AG09309 (cell line): Measurements from ENCODE around the gene RBBP9.
"Not testable (repeated sequence)": the region's sequence is repeated elsewhere in the genome, so short reads cannot be mapped to it uniquely, and the experiment has no call there.

Experiments
- DNase-seq: peaks from one replicate; pipeline ENCODE4 v3.0.0-alpha.2; 2010; ENCODE audit warnings: low read depth
- H3K4me3 ChIP-seq: 2 replicates; pipeline ENCODE4 v1.5.1; 2011; ENCODE audit warnings: mild to moderate bottlenecking, low read depth, low read length, moderate library complexity; ENCODE audit not compliant: control insufficient read depth
- TF ChIP-seq, protein P1 (sequence below): IDR thresholded peaks from 2 replicates; pipeline ENCODE4 v1.5.1; 2011; ENCODE audit warnings: mild to moderate bottlenecking, low read depth, low read length, inconsistent platforms; ENCODE audit not compliant: insufficient read depth, control insufficient read depth; ENCODE audit errors: missing control alignments

Gene RBBP9

GRCh38 chr20:18507218-18508191 lies 10.5 kb upstream of the RBBP9 start, which contains the start of gene SEC23B:
Gene SEC23B, plus strand, starts transcription at chr20:18507940. Its CDS starts 2,896 bp downstream, at chr20:18510836.
- TF ChIP-seq, protein P1, sequence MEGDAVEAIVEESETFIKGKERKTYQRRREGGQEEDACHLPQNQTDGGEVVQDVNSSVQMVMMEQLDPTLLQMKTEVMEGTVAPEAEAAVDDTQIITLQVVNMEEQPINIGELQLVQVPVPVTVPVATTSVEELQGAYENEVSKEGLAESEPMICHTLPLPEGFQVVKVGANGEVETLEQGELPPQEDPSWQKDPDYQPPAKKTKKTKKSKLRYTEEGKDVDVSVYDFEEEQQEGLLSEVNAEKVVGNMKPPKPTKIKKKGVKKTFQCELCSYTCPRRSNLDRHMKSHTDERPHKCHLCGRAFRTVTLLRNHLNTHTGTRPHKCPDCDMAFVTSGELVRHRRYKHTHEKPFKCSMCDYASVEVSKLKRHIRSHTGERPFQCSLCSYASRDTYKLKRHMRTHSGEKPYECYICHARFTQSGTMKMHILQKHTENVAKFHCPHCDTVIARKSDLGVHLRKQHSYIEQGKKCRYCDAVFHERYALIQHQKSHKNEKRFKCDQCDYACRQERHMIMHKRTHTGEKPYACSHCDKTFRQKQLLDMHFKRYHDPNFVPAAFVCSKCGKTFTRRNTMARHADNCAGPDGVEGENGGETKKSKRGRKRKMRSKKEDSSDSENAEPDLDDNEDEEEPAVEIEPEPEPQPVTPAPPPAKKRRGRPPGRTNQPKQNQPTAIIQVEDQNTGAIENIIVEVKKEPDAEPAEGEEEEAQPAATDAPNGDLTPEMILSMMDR = no peak
- peak; percentile 86 for DNase-seq
- peak within 1 kb of the TSS; percentile 95 for H3K4me3 ChIP-seq

- TF ChIP-seq, protein P1 = no peak
- H3K4me3 ChIP-seq = peak overlapping the region; percentile 95
Observed at GRCh38 chr20:18506744-18507143, 9.7 kb upstream of the RBBP9 start.

GRCh38 chr20:18504479-18505060 lies 7.5 kb upstream of the RBBP9 start:
- no peak overlapping the region for H3K4me3 ChIP-seq
- no peak for DNase-seq
- TF ChIP-seq, protein P1 = no peak

More at GRCh38 chr20:18506744-18507143, 9.7 kb upstream of the RBBP9 start:
- no peak for DNase-seq

DNA sequence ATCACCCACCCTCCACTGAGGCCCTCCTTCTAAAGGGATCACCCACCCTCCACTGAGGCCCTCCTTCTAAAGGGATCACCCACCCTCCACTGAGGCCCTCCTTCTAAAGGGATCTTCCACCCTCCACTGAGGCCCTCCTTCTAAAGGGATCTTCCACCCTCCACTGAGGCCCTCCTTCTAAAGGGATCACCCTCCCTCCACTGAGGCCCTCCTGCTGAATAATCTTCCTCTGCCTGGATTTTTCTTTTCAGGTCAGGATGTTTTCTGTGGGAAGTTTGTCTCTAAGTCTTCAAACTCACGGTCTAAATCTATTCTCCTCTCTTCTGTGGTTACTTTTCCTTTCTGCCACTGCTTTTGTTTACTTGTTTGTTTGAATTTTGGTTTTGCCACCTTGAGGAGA lies 4.6 kb upstream of the RBBP9 start:
- H3K4me3 ChIP-seq, DNase-seq: not testable (repeated sequence)

- H3K4me3 ChIP-seq = no peak overlapping the region
- TF ChIP-seq, protein P1 = no peak
- DNase-seq = no peak
Observed at GRCh38 chr20:18497603-18498002, 578 bp upstream of the RBBP9 start.

DNA sequence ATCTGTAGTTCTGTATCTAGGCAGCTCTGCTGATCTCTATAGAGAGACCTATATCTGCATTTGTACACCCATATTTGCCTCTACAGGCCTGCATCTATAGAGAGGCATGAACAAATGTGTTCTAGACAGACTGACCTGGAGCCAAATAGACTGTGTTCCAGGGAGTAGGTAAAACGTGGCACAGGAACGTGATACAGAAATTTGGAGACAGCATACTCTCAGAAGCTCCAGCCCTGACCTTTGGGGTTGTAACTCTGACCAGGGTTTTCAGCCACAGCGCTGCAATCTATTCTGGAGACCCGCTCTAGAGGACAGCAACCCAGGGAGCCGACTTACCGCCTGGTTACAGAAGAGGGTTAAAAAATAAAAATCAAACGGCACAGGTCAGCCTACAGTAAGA lies 983 bp downstream of the RBBP9 start:
- peak overlapping the region; percentile 98 for H3K4me3 ChIP-seq
- DNase-seq = no peak
- TF ChIP-seq, protein P1 = no peak

DNA sequence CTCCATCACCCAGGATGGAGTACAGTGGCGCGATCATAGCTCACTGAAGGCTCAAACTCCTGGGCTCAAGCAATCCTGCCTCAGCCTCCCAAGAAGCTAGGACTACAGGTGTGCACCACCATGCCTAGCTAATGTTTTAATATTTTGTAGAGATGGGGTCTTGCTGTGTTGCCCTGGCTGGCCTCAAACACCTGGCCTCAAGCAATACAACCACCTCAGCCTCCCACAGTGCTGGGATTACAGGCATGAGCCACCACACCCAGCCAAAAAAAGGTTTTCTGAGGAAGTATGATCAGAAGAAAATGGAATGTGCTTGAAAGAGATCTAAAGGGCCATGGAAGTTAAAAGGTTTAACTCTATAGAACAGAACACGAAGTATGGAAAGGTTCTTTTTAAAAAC lies 8.7 kb downstream of the RBBP9 start:
- no peak overlapping the region for H3K4me3 ChIP-seq
- TF ChIP-seq, protein P1 = no peak
- no peak for DNase-seq
